H9 (cell line): ENCODE results near the gene ZIC5. TPM values are rescaled to one million over a fixed set of nuclear protein-coding genes. Genes with fewer than 3 reads are reported as not detected.

Experiments used
- DNase-seq: peaks from one replicate; pipeline ENCODE4 v3.0.0-alpha.2; 2017
- H2AFZ ChIP-seq: one replicate; pipeline ENCODE4 v1.6.1; 2013; ENCODE audit warnings: mild to moderate bottlenecking, low read length, control low read depth, moderate library complexity
- H2AK5ac ChIP-seq: 2 replicates; pipeline ENCODE4 v1.6.1; 2013; ENCODE audit warnings: low read length, control low read depth, mixed read lengths; ENCODE audit not compliant: insufficient read length
- H2BK120ac ChIP-seq: one replicate; pipeline ENCODE4 v1.6.1; 2013; ENCODE audit warnings: low read depth, mild to moderate bottlenecking, low read length, control low read depth, inconsistent platforms; ENCODE audit not compliant: poor library complexity, severe bottlenecking
- H2BK12ac ChIP-seq: 2 replicates; pipeline ENCODE4 v1.6.1; 2013; ENCODE audit warnings: low read length, control low read depth, mixed read lengths, low read depth; ENCODE audit not compliant: insufficient read length
- H2BK15ac ChIP-seq: 2 replicates; pipeline ENCODE4 v1.6.1; 2013; ENCODE audit warnings: low read depth, low read length, control low read depth
- H2BK20ac ChIP-seq: one replicate; pipeline ENCODE4 v1.6.1; 2013; ENCODE audit warnings: low read depth, mild to moderate bottlenecking, low read length, control low read depth, inconsistent platforms; ENCODE audit not compliant: poor library complexity, severe bottlenecking
- H2BK5ac ChIP-seq: 2 replicates; pipeline ENCODE4 v1.6.1; 2013; ENCODE audit warnings: low read length, control low read depth, mixed read lengths; ENCODE audit not compliant: insufficient read length
- H3K14ac ChIP-seq: 2 replicates; pipeline ENCODE4 v1.6.1; 2013; ENCODE audit warnings: low read length, control low read depth; ENCODE audit not compliant: insufficient read depth
- H3K18ac ChIP-seq: 2 replicates; pipeline ENCODE4 v1.6.1; 2013; ENCODE audit warnings: low read depth, mild to moderate bottlenecking, mixed read lengths, low read length, control low read depth; ENCODE audit not compliant: insufficient read length
- H3K23ac ChIP-seq: 2 replicates; pipeline ENCODE4 v1.6.1; 2013; ENCODE audit warnings: low read length, control low read depth, mixed read lengths, low read depth; ENCODE audit not compliant: insufficient read length
- H3K23me2 ChIP-seq: 2 replicates; pipeline ENCODE4 v1.6.1; 2013; ENCODE audit warnings: low read depth, mild to moderate bottlenecking, mixed read lengths, low read length, control low read depth; ENCODE audit not compliant: insufficient read length, poor library complexity, severe bottlenecking
- H3K27ac ChIP-seq: 2 replicates; pipeline ENCODE4 v1.5.1; 2013; ENCODE audit warnings: low read length, control low read depth, mixed read lengths, low read depth; ENCODE audit not compliant: insufficient read length
- H3K27me3 ChIP-seq: 2 replicates; pipeline ENCODE4 v1.6.1; 2013; ENCODE audit warnings: low read length, control low read depth, inconsistent platforms; ENCODE audit not compliant: insufficient read depth
- H3K4ac ChIP-seq: 2 replicates; pipeline ENCODE4 v1.6.1; 2013; ENCODE audit warnings: low read depth, mild to moderate bottlenecking, control low read depth, inconsistent platforms, low read length, moderate library complexity
- H3K4me1 ChIP-seq: 2 replicates; pipeline ENCODE4 v1.6.1; 2013; ENCODE audit warnings: low read length, control low read depth, inconsistent platforms; ENCODE audit not compliant: insufficient read depth
- H3K4me2 ChIP-seq: 2 replicates; pipeline ENCODE4 v1.6.1; 2013; ENCODE audit warnings: low read length, control low read depth, mixed read lengths; ENCODE audit not compliant: insufficient read length, insufficient read depth
- H3K56ac ChIP-seq: 2 replicates; pipeline ENCODE4 v1.6.1; 2013; ENCODE audit warnings: low read depth, mild to moderate bottlenecking, mixed read lengths, low read length, control low read depth; ENCODE audit not compliant: insufficient read length
- H3K79me1 ChIP-seq: 2 replicates; pipeline ENCODE4 v1.6.1; 2013; ENCODE audit warnings: low read depth, mild to moderate bottlenecking, moderate library complexity, low read length, control low read depth, inconsistent platforms; ENCODE audit not compliant: insufficient read depth, poor library complexity, severe bottlenecking
- H3K79me2 ChIP-seq: 2 replicates; pipeline ENCODE4 v1.6.1; 2013; ENCODE audit warnings: low read length, control low read depth, inconsistent platforms; ENCODE audit not compliant: insufficient read depth
- H3K9ac ChIP-seq: 2 replicates; pipeline ENCODE4 v1.6.1; 2013; ENCODE audit warnings: low read length, control low read depth, mixed read lengths; ENCODE audit not compliant: insufficient read length; ENCODE audit errors: extremely low read depth
- H3K9me3 ChIP-seq: one replicate; pipeline ENCODE4 v1.6.1; 2013; ENCODE audit warnings: low read depth, low read length, inconsistent platforms; ENCODE audit not compliant: control insufficient read depth
- H3T11ph ChIP-seq: one replicate; pipeline ENCODE4 v1.6.1; 2013; ENCODE audit warnings: mild to moderate bottlenecking, low read length, control low read depth, inconsistent platforms
- H4K20me1 ChIP-seq: one replicate; pipeline ENCODE4 v1.6.1; 2013; ENCODE audit not compliant: control insufficient read depth, insufficient read length, insufficient read depth
- H4K5ac ChIP-seq: 2 replicates; pipeline ENCODE4 v1.6.1; 2013; ENCODE audit warnings: low read depth, mild to moderate bottlenecking, mixed read lengths, low read length, control low read depth; ENCODE audit not compliant: insufficient read length
- H4K8ac ChIP-seq: replicated peaks from 2 replicates; pipeline ENCODE4 v1.6.1; 2013; ENCODE audit warnings: low read length, control low read depth, mixed read lengths, low read depth; ENCODE audit not compliant: insufficient read length
- H4K91ac ChIP-seq: 2 replicates; pipeline ENCODE4 v1.6.1; 2013; ENCODE audit warnings: low read depth, mild to moderate bottlenecking, moderate library complexity, mixed read lengths, low read length, control low read depth; ENCODE audit not compliant: insufficient read length
- H3K27ac Mint-ChIP-seq, 3 experiments: 2 replicates in 2 of 3; 3 replicates in 1 of 3; pipeline ENCODE4 v1.8.0; 2020 to 2021; ENCODE audit warnings: mixed read lengths in 3 of 3, mild to moderate bottlenecking in 1 of 3, moderate library complexity in 1 of 3
- H3K27me3 Mint-ChIP-seq: 2 replicates; pipeline ENCODE4 v1.8.0; 2021; ENCODE audit warnings: low read depth, mild to moderate bottlenecking, moderate library complexity, mixed read lengths
- H3K36me3 Mint-ChIP-seq, 3 experiments: 2 replicates in 2 of 3; 3 replicates in 1 of 3; pipeline ENCODE4 v1.8.0; 2020 to 2021; ENCODE audit warnings: low read depth in 3 of 3, mixed read lengths in 3 of 3; ENCODE audit not compliant: insufficient read depth in 1 of 3
- H3K4me1 Mint-ChIP-seq, 2 experiments: 2 replicates each; pipeline ENCODE4 v1.8.0; 2020; ENCODE audit warnings: mixed read lengths in 2 of 2
- H3K4me3 Mint-ChIP-seq, 2 experiments: 2 replicates in 1 of 2; 3 replicates in 1 of 2; pipeline ENCODE4 v1.8.0; 2020 to 2021; ENCODE audit warnings: mild to moderate bottlenecking in 2 of 2, mixed read lengths in 2 of 2, moderate library complexity in 1 of 2
- H3K9me3 Mint-ChIP-seq, 2 experiments: 2 replicates in 1 of 2; 3 replicates in 1 of 2; pipeline ENCODE4 v1.8.0; 2020; ENCODE audit warnings: mild to moderate bottlenecking in 2 of 2, mixed read lengths in 2 of 2, moderate library complexity in 1 of 2
- WGBS: extraction: QIAGEN DNeasy Blood & Tissue Kit; methylation state at CpG from one replicate; pipeline ENCODE4 v1.1.7; 2013; ENCODE audit warnings: missing lambda C conversion rate, low lambda C conversion rate, mixed read lengths; ENCODE audit not compliant: insufficient read length; ENCODE audit errors: extremely low coverage; 5-methylcytosine and 5-hydroxymethylcytosine counted together
- total RNA-seq: library from RNA; stranded (reverse); gene quantifications from 2 replicates; pipeline ENCODE4 v1.2.1, GENCODE V29; 2021
- TF ChIP-seq, protein P1 (sequence below): fragments of 200-600 bp; sonication (generic); conservative IDR thresholded peaks from 3 replicates; pipeline ENCODE4 v1.8.0; 2021; ENCODE audit warnings: antibody characterized with exemption, mild to moderate bottlenecking

Gene ZIC5
- total RNA-seq, 1 experiment from 2014 or later: 51.9 TPM

DNA sequence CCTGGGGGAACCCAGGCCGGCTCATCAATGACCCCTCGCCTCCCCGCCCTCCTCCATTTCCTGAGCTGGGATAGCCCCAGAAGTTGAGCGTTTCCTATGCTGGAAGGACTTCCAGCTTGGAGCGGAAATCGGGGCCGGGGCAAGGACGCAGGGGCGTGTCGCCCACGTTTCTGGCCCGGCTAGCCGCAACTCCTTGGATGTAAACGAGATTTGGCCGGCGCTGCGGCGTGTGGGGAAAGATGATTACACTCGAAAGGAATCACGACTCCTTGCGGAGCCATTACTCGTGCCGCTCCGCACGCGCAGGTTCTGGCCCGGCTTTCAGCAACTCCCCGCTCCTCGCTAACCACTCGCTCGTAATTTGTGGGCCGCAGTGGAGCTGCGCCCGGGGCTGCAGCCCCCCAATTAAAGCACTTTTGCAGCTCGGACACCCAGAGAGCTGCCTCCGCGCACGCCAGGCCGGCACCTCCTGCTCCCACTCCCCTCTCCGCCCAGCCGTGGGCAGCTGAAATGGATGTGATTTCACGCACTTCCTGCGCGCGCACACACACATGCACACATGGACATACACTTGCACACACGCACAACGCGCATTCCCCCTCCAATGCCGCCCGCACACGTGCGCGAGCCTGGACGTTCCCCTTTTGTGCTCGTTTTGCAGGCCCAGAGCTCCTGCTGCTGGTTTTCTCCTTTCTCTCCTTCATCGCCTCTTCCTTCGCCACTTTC lies 15.7 kb downstream of the ZIC5 start:
- Mint-ChIP-seq H3K27me3 (peaks cover 94% of the 10 kb centered on the region), H3K4me1 (peaks cover 43 to 48% of the 10 kb centered on the region in 2 experiments), H3K36me3 (no peaks in the 10 kb centered on the region; a peak in 2 of 7 replicates), H3K9me3 (no peaks in the 10 kb centered on the region), H3K27ac (peak overlapping the region in 1 of 3 experiments; percentile 65; a peak in 3 of 7 replicates), H3K4me3 (peak overlapping the region; percentile 73 to 89)
- Histone ChIP-seq H3K79me2 (no peaks in the 10 kb centered on the region), H3K14ac (peak overlapping the region; percentile 75), H4K91ac (no peak overlapping the region), H4K5ac (no peak overlapping the region), H2BK120ac (no peak overlapping the region), H3K4me1 (peaks cover 4% of the 10 kb centered on the region; the same call in 1 of the 2 replicates), H2BK12ac (no peak overlapping the region), H3K23ac (no peak overlapping the region), H2AK5ac (no peak overlapping the region), H4K8ac (no peak overlapping the region), H2BK20ac (no peak overlapping the region), H3K4me2 (peak overlapping the region; percentile 87), H3K23me2 (peaks cover 42% of the 10 kb centered on the region), H2AFZ (no peak overlapping the region), H2BK15ac (no peak overlapping the region), H2BK5ac (no peak overlapping the region), H3T11ph (no peak overlapping the region), H3K9me3 (no peaks in the 10 kb centered on the region), H3K9ac (peak overlapping the region; percentile 10), H3K4ac (no peak overlapping the region), H3K27me3 (peaks cover 32% of the 10 kb centered on the region; the same call in 1 of the 2 replicates), H3K56ac (no peak overlapping the region), H4K20me1 (no peaks in the 10 kb centered on the region), H3K27ac (no peak overlapping the region), H3K18ac (peak overlapping the region; percentile 15), H3K79me1 (no peaks in the 10 kb centered on the region)
- TF ChIP-seq, protein P1, sequence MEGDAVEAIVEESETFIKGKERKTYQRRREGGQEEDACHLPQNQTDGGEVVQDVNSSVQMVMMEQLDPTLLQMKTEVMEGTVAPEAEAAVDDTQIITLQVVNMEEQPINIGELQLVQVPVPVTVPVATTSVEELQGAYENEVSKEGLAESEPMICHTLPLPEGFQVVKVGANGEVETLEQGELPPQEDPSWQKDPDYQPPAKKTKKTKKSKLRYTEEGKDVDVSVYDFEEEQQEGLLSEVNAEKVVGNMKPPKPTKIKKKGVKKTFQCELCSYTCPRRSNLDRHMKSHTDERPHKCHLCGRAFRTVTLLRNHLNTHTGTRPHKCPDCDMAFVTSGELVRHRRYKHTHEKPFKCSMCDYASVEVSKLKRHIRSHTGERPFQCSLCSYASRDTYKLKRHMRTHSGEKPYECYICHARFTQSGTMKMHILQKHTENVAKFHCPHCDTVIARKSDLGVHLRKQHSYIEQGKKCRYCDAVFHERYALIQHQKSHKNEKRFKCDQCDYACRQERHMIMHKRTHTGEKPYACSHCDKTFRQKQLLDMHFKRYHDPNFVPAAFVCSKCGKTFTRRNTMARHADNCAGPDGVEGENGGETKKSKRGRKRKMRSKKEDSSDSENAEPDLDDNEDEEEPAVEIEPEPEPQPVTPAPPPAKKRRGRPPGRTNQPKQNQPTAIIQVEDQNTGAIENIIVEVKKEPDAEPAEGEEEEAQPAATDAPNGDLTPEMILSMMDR: no peak
- no CpG with 5 or more reads among the region's 57 CpGs for WGBS
- peak; percentile 47 for DNase-seq
